ENCODE results near the gene HDAC9.

HDAC9 gene

GRCh38 chr7:18526368-18526878 lies 30.9 kb downstream of the HDAC9 start:
- DNase-seq (ENCODE audit: low spot score) = no peak

GRCh38 chr7:18529239-18529638 lies 33.7 kb downstream of the HDAC9 start:
- no peak for DNase-seq (ENCODE audit: low spot score)

GRCh38 chr7:18530224-18531179 lies 35.0 kb downstream of the HDAC9 start:
- peak; percentile 40 for DNase-seq (ENCODE audit: low spot score)

DNA sequence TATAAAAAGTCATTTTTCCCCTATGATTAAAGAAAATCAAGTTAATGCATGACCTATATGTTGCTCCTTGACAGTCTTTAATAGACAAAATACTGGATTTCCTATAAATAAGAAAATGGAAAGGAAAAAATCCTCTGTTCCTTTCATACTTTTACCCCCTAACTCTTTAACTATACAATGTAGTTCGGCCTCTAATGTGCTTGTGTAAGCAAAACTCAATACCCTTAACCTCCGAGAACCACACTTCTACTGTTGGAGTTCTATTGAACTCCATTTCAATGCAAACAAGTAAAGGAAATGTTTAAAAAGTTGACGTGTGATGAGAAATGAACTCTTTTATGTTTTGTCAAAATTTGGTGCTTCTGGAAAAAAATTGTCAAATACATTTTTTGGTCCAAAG lies 36.0 kb downstream of the HDAC9 start:
- no peak for DNase-seq (ENCODE audit: low spot score)

DNA sequence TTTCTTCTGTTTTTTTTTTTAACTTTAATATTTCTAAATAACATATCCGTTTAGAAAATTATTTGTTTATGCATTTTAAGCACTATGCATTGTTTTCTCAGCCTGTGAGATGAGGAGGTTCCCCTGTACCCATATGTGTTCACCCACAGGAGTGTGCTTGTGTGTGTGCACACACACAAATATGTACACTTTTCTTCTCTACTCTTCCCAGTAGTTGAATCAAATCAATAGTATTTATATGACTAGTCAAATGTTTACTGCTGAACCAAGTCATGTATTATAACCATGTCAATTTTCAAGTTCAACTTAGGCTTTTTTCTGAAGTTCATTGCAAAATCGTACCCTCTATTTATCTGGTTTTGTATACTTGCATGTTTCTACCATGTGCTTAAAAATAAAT lies 37.3 kb downstream of the HDAC9 start:
- DNase-seq (ENCODE audit: low spot score) = no peak

GRCh38 chr7:18534481-18534880 lies 38.9 kb downstream of the HDAC9 start:
- DNase-seq (ENCODE audit: low spot score) = no peak

DNA sequence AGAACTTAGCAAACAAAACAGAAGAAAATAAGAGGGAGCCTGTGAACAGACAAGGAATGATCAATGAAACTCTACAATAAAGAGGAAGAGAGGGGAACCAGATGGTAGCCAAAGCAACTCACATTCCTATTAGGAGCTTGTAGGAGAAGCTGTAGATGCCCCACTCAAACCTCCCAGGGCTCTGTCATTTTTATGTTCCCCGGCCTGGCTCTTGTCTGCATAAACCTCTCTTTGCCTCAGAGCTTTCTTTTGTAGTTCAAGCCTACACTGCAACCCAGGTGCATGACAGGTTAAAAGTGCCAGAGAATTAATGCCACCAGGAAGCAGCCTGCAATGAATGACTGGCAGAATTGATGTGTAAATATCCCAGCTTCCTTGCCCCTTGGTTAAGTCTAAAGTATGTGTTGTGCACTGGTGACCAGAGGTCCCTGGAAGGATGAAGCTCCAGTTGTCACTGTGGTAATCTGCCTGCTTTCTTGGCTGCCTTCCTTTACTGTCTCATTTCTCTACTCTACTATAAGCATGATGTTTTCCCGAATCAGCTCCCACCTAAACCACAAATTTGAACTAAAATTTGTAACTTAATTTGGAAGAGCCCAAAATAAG lies 40.4 kb downstream of the HDAC9 start:
- DNase-seq (ENCODE audit: low spot score) = no peak

DNA sequence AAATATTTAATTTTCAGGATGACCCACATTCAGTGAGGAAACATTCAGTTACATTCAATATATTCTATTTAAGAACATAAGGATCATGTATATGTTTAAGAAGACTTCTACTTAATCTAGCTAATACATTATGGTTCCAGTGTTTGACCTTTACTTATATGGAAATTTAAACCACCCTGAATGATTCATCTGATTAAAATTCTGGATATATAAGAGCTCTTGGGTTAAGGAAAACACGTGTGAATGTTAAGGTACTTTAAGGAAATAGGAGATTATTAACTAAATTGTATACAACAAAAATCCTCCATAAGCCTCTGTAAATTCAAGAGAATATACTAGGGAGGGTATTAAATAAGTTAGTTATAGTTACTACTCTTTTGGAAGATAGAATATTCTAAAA lies 40.9 kb downstream of the HDAC9 start:
- no peak for DNase-seq (ENCODE audit: low spot score)

DNA sequence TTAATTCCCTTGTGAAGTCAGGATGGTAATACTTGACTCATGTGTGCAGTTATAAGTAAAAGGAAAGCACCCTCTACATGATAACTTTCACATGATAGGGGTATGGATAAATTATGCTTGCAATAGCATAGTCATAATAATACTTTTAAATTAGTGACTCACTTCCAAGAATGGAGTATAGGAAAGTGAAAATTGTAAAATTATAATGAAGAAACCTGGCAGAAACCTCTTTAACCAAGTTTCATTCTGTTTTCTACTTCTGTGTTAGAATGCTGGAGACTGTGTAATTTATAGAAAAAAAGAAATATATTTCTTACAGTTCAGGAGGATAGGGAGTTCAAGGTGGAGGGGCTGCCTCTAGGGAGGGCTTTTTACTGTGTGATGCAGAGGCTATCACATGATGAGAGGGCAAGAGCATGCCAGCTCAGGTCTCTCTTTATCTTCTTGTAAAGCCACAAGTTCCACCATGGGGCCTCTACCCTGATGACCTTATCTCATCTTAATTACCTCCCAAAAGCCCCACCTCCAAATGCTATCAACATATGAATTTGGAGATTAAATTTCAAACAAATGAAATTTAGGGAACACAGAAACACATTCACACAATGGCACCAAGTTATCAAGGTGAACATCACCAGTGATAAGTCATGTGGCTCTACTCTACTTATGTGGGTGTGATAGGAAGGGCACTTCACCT lies 43.2 kb downstream of the HDAC9 start:
- DNase-seq (ENCODE audit: low spot score) = no peak

DNA sequence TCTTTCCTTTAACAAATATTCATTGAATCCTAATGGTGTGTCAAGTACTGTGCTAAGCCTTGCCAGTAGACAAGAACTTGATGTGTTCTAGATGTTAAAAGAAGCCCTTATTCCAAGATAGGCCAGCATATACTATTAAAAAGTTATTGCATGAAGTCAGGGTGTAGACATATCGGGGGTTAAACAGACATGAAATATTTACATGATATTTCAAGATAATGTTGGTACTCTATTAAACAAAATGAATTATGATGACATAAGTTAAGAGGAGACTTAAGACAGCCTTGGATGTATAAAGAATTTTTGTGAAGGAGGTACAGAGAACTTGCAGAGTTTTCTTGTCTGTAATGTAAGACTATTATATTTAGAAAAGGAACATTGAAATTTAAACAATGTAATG lies 44.8 kb downstream of the HDAC9 start:
- no peak for DNase-seq (ENCODE audit: low spot score)

- DNase-seq (ENCODE audit: low spot score) = no peak
Observed at GRCh38 chr7:18541181-18541870, 45.8 kb downstream of the HDAC9 start.

DNA sequence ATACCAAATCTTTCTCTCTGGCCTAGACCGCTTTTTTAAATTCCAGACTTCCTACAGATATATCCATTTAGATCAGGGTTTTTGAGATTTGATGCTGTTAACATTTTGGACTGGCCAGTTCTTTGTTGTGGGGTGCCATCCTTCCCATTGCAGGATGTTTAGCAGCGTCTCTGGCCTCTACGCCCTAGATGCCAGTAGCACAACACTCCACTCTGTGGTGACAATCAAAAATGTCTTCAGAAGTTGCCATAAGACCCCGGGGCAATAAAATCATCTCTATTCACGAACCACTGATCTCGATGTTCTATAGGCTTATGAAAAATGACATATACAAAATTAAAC lies 46.3 kb downstream of the HDAC9 start:
- DNase-seq (ENCODE audit: low spot score) = no peak

- DNase-seq (ENCODE audit: low spot score) = no peak
Observed at GRCh38 chr7:18546576-18546975, 51.0 kb downstream of the HDAC9 start.

- DNase-seq (ENCODE audit: low spot score) = no peak
Observed at GRCh38 chr7:18547509-18548187, 52.1 kb downstream of the HDAC9 start.

DNA sequence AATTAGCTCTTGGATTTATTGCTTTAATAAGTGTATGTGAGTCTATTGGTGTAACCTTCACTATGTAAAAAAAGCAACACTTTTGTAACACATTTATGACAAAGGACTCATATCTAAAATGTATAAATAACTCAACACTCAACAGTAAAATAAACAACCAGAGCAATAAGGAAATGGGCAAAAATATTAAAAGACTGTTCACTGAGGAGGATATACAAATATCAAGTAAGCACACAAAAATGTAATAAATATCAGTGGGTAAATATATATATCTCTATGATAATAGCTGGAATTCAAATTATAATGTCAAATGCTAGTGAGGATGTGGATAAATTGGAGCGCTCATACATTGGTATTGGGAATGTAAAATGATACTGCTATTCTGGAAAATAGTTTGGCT lies 53.0 kb downstream of the HDAC9 start:
- DNase-seq (ENCODE audit: low spot score) = no peak

DNA sequence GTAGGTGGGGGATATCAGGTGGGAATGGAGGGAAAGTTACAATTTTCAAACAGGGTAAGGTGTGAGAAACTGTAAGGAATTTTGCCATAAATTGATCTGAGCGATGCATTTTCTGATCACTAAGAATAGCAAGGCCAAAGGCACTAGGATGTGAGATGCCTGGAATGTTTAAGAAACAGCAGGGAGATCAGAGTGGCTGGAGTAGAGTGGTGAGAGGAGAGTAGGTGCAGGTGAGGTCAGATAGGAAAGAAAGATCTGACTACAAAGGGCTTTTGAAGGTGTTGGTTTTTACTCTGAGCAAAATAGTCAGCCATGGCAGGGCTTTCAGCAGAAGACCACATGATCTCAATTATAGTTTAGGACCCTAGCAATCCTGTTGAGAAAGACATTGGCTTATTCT lies 55.0 kb downstream of the HDAC9 start:
- DNase-seq (ENCODE audit: low spot score) = no peak

GRCh38 chr7:18552316-18552916 lies 56.9 kb downstream of the HDAC9 start:
- no peak for DNase-seq (ENCODE audit: low spot score)

DNA sequence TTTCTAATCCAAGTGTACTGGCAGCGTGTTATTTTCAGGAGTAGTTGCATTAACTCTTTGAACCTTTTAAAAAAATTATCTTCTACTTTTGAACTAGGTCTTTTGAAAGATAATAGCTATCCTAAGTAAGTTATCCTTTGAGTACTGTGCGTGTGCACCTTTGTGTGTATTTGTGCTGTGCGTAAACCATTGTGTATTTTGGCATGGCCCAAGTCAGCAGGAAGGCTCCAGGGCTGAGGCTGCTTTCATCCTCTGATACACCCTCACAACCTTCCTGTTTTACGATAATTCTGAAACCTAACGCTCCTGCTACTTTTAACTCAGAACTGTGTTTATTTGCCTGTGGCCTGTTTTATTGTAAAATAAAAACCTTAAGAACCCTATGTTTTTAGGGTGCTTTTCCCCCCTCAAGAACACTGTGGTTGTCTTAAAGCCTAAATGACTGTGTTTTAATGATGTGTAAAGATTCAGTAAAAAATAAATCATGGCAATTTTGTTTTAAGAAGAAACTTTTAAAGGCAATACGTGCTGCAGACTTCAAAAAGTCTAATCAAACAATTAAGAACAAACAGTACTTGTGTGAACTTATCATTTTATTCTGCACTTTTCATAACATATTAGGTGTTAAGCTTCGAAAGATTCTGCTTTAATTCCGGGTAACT lies 57.5 kb downstream of the HDAC9 start:
- no peak for DNase-seq (ENCODE audit: low spot score)

DNA sequence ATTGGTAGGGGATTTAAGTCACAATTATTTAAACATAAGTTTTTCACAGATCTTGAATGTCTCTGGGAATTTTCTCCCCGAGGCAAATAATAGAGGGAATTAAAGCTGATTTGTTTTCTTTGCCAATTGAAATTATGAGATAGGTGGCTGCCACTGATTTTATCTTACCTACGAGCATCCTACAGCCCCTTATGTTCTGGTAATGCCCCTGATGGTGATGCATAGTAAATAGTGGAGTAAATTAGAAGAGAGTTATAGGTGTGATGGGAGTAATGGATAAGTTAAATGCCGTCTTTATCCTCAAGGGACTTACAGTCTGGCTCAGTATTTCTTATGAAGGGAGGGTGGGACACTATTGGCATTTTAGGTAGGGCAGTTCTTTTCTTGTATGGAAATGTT lies 58.1 kb downstream of the HDAC9 start:
- no peak for DNase-seq (ENCODE audit: low spot score)

DNA sequence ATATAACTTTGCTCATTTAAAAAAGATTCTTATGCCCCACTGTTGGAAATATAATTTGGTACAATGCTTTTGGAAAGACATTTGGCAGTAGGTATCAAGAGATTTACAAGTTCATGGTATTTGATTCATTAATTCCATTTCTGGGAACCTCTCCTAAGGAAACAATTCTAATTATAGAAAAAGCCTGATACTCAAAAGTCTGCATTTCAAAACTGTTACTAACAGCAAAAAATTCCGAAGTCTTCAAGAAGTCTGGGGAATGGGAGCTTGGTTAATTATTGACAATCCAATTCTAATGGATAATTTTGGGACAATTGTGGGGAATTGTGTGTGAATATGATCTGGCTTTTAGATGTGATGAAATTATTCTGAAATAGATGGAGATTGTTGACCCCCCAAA lies 59.6 kb downstream of the HDAC9 start:
- no peak for DNase-seq (ENCODE audit: low spot score)

DNA sequence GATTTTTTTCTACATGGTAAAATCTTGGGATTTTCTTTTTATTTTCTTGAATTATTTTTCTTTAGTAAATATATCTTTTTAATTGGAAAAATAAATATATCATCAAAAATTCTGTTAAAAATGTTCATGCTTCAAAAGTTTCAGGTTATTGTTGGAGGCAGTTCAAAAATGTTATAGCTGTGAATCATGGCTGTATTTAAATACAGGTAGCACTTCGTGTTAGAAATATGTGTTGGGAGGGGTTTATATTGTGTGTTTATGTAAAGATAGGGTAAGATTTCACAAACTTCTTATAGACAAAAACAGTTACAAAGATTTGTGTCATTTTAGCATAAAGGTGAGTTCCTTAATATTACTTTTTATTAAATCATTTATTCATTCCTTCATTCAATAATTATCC lies 60.4 kb downstream of the HDAC9 start:
- DNase-seq (ENCODE audit: low spot score) = no peak
